ENCODE data around the gene FAM216B.
"Not testable (repeated sequence)": the region's sequence is repeated elsewhere in the genome, so short reads cannot be mapped to it uniquely, and the experiment has no call there.

FAM216B gene

GRCh38 chr13:42786715-42787114 lies 5.3 kb downstream of the FAM216B start:
- FAIRE-seq = no peak

GRCh38 chr13:42788601-42789000 lies 7.2 kb downstream of the FAM216B start:
- FAIRE-seq = no peak

GRCh38 chr13:42792154-42792553 lies 10.8 kb downstream of the FAM216B start:
- FAIRE-seq = no peak

DNA sequence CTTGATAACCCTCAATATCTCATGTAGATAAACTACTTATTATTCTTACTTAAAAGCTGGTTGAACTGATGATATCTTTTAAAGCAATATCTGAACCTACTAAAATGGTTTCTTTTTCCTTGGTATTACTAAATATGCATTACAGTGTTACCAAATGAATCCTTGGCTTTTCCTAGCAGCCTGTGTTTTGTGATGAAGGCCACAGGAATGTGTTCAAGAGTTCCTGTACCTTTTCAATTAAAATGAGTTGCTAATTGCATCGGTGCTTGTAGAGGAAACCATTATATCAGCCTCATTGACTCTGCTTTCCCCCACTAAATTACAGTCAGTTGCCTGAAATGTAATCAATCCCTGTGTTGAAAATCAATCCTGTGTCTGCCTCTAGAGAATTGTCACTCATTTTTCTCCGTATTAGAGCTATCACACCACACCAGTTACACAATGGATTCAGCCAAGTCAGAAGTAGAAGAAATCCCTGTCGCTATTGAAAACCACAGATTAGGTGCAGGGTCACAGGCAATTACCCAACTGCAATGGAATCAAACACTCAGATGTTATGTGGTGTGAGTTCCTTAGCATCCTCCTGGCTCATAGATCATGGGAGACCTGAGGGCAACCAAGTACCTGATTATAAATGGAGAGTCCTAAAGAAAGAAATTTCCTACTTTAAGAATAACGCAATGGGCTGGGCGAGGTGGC lies 13.3 kb downstream of the FAM216B start:
- no peak for FAIRE-seq

GRCh38 chr13:42795666-42796065 lies 14.3 kb downstream of the FAM216B start:
- no peak for FAIRE-seq

GRCh38 chr13:42796747-42797356 lies 15.5 kb downstream of the FAM216B start:
- no peak for FAIRE-seq

- no peak for FAIRE-seq
Observed at GRCh38 chr13:42798118-42798517, 16.7 kb downstream of the FAM216B start.

GRCh38 chr13:42800109-42800643 lies 18.8 kb downstream of the FAM216B start:
- FAIRE-seq = no peak

DNA sequence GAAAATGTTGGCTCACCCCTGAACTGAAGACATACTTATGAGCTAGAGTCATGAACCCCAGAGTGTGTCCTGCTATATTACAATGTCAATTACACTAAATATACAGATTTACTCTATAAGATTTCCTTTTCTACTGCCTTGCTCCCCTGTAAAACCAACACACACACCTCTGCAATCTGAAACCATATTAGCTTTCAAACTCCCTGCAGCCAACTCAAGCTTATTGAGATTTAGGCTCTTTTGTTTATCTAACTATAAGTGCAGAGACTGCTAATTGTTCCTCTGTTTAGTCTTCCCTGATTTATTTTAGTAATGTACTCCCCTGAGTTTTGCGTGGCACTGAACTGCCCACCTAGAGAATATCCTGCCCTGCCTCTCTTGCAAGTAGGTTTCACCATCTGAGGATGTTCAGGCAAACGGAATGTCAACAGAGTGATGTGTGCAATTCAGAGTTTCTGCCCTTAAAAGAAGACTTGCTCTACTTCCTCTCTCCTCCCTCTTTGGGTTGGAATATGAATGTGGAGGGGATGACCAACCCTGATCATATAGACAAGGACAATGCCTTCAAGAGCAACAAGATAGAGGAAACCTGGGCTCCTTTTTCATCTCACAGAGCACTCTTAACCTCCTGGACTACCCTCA lies 22.3 kb downstream of the FAM216B start:
- FAIRE-seq = no peak

GRCh38 chr13:42804244-42804874 lies 23.0 kb downstream of the FAM216B start:
- FAIRE-seq = no peak

GRCh38 chr13:42807241-42807640 lies 25.9 kb downstream of the FAM216B start:
- FAIRE-seq = no peak

DNA sequence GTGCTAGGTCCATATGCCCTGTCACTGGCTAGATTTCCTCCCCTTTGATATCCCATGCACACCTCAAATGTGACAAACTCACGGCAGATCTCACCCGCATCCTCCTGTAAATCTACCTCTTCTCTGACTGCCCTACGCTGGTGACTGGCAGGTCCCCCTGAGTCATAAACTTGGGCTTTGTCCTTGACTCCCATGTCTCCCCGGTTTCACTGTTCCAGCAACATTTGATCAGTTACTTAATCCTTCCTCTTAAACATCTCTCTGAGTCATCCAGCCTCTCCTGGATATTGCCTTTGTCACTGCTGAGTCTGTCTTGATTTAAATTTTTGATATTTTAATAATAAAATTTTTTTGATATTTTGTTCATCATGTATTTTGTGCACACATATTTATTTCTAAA lies 26.5 kb downstream of the FAM216B start:
- FAIRE-seq = no peak

GRCh38 chr13:42808341-42808940 lies 27.1 kb downstream of the FAM216B start:
- FAIRE-seq = no peak

DNA sequence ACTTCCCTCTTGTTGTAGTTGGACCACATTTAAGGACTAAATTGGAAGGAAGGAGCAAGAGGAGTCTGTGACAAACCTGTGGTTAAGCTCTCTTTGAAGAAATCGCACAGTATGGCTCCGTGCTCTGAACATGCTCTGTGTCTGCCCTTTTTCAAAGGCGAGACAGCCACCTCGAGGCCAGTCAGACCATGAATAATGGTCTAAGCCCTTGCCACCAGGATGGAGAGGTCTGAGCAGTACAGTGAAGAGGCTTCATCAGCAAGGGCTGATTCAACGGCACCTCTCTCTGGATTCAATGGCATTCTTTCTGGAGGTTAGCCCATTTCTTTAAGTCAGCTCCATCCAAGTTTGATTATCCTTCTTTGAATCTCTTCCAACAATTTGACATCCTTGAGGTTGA lies 30.9 kb downstream of the FAM216B start:
- FAIRE-seq = no peak

DNA sequence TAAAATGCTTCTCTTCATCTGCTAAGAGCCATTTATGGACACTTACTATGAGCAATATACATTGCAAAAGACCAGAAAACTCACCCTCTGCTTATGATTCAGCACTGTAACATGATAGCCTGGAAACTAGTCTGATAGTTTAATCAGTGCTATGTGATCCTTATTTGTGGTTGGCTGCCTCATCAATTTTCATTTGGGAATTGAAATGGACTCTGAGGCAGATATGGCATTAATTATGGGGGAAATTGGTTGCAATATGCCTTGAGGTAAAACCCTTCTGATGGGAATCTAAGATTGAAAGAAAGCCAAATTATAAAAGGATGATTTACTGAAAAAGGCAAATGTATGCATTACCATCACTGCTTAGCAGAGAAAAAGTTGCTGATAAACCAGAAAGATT lies 33.5 kb downstream of the FAM216B start:
- no peak for FAIRE-seq

GRCh38 chr13:42815681-42816080 lies 34.3 kb downstream of the FAM216B start:
- no peak for FAIRE-seq

- no peak for FAIRE-seq
Observed at GRCh38 chr13:42816538-42816937, 35.2 kb downstream of the FAM216B start.

GRCh38 chr13:42819687-42820086 lies 38.3 kb downstream of the FAM216B start:
- FAIRE-seq = not testable (repeated sequence)

GRCh38 chr13:42820451-42820850 lies 39.1 kb downstream of the FAM216B start:
- no peak for FAIRE-seq

DNA sequence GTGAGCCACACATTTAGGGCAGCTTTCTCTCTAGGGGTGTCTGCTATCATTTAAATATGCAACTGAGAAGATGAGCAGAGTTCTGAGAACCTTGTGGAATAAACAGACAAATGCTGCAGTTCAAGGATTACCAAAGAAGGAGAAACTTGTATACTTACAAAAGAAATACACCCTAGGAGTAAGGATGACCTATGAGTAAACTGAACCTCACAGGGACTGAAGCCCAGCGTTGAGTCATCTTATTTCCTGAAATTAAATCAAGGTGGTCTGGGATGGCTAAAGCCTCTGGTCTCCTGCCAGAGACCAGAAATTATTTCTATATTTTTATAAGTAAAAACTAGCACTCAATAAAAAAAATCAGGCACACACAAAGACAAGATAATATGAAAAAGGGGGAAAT lies 40.1 kb downstream of the FAM216B start:
- FAIRE-seq = no peak

DNA sequence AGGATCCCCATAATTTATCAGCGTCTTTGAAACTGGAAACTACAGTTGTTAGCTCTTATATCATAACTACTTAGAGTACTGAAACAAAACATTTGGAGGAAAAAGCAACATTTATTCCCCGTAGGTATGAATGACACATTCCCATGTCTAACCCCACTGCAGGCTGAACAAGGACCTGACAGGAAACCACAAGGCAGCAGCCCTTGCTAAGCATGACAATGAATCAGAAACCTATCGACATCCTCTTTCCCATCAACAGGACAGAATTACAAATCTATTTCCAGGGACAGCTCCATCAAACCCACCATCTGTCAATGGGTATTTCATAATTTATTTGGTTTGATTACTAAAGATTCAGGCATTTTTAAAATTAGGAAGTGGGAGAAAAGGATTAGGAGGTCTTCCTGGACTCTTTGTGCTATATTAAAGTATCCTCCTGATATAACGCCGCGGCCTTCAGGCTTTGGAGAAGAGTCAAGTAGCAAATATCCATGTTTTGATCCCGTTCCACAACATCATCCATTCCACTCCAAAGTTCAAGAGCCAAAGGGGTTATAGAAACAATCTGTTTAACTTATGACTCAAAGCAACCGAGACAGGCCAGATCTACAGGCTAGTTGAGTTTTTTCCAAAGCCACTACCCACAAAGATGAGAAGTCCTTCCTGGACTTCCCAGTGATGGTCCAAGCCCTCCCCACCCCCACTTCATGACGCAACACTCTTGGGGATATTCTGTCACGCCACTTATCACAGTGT lies 51.1 kb downstream of the FAM216B start:
- FAIRE-seq = no peak

- no peak for FAIRE-seq
Observed at GRCh38 chr13:42834946-42835345, 53.6 kb downstream of the FAM216B start.
